H9 (cell line): ENCODE measurements around the gene RIMBP2. TPM values are rescaled to one million over a fixed set of nuclear protein-coding genes. Genes with fewer than 3 reads are reported as not detected.

Experiments used
- DNase-seq: peaks from one replicate; pipeline ENCODE4 v3.0.0-alpha.2; 2017
- H2AFZ ChIP-seq: one replicate; pipeline ENCODE4 v1.6.1; 2013; ENCODE audit warnings: mild to moderate bottlenecking, low read length, control low read depth, moderate library complexity
- H2AK5ac ChIP-seq: 2 replicates; pipeline ENCODE4 v1.6.1; 2013; ENCODE audit warnings: low read length, control low read depth, mixed read lengths; ENCODE audit not compliant: insufficient read length
- H2BK120ac ChIP-seq: one replicate; pipeline ENCODE4 v1.6.1; 2013; ENCODE audit warnings: low read depth, mild to moderate bottlenecking, low read length, control low read depth, inconsistent platforms; ENCODE audit not compliant: poor library complexity, severe bottlenecking
- H2BK12ac ChIP-seq: 2 replicates; pipeline ENCODE4 v1.6.1; 2013; ENCODE audit warnings: low read length, control low read depth, mixed read lengths, low read depth; ENCODE audit not compliant: insufficient read length
- H2BK15ac ChIP-seq: 2 replicates; pipeline ENCODE4 v1.6.1; 2013; ENCODE audit warnings: low read depth, low read length, control low read depth
- H2BK20ac ChIP-seq: one replicate; pipeline ENCODE4 v1.6.1; 2013; ENCODE audit warnings: low read depth, mild to moderate bottlenecking, low read length, control low read depth, inconsistent platforms; ENCODE audit not compliant: poor library complexity, severe bottlenecking
- H2BK5ac ChIP-seq: 2 replicates; pipeline ENCODE4 v1.6.1; 2013; ENCODE audit warnings: low read length, control low read depth, mixed read lengths; ENCODE audit not compliant: insufficient read length
- H3K14ac ChIP-seq: 2 replicates; pipeline ENCODE4 v1.6.1; 2013; ENCODE audit warnings: low read length, control low read depth; ENCODE audit not compliant: insufficient read depth
- H3K18ac ChIP-seq: 2 replicates; pipeline ENCODE4 v1.6.1; 2013; ENCODE audit warnings: low read depth, mild to moderate bottlenecking, mixed read lengths, low read length, control low read depth; ENCODE audit not compliant: insufficient read length
- H3K23ac ChIP-seq: 2 replicates; pipeline ENCODE4 v1.6.1; 2013; ENCODE audit warnings: low read length, control low read depth, mixed read lengths, low read depth; ENCODE audit not compliant: insufficient read length
- H3K23me2 ChIP-seq: 2 replicates; pipeline ENCODE4 v1.6.1; 2013; ENCODE audit warnings: low read depth, mild to moderate bottlenecking, mixed read lengths, low read length, control low read depth; ENCODE audit not compliant: insufficient read length, poor library complexity, severe bottlenecking
- H3K27ac ChIP-seq: 2 replicates; pipeline ENCODE4 v1.5.1; 2013; ENCODE audit warnings: low read length, control low read depth, mixed read lengths, low read depth; ENCODE audit not compliant: insufficient read length
- H3K27me3 ChIP-seq: 2 replicates; pipeline ENCODE4 v1.6.1; 2013; ENCODE audit warnings: low read length, control low read depth, inconsistent platforms; ENCODE audit not compliant: insufficient read depth
- H3K4ac ChIP-seq: 2 replicates; pipeline ENCODE4 v1.6.1; 2013; ENCODE audit warnings: low read depth, mild to moderate bottlenecking, control low read depth, inconsistent platforms, low read length, moderate library complexity
- H3K4me1 ChIP-seq: 2 replicates; pipeline ENCODE4 v1.6.1; 2013; ENCODE audit warnings: low read length, control low read depth, inconsistent platforms; ENCODE audit not compliant: insufficient read depth
- H3K4me2 ChIP-seq: 2 replicates; pipeline ENCODE4 v1.6.1; 2013; ENCODE audit warnings: low read length, control low read depth, mixed read lengths; ENCODE audit not compliant: insufficient read length, insufficient read depth
- H3K56ac ChIP-seq: 2 replicates; pipeline ENCODE4 v1.6.1; 2013; ENCODE audit warnings: low read depth, mild to moderate bottlenecking, mixed read lengths, low read length, control low read depth; ENCODE audit not compliant: insufficient read length
- H3K79me1 ChIP-seq: 2 replicates; pipeline ENCODE4 v1.6.1; 2013; ENCODE audit warnings: low read depth, mild to moderate bottlenecking, moderate library complexity, low read length, control low read depth, inconsistent platforms; ENCODE audit not compliant: insufficient read depth, poor library complexity, severe bottlenecking
- H3K79me2 ChIP-seq: 2 replicates; pipeline ENCODE4 v1.6.1; 2013; ENCODE audit warnings: low read length, control low read depth, inconsistent platforms; ENCODE audit not compliant: insufficient read depth
- H3K9ac ChIP-seq: 2 replicates; pipeline ENCODE4 v1.6.1; 2013; ENCODE audit warnings: low read length, control low read depth, mixed read lengths; ENCODE audit not compliant: insufficient read length; ENCODE audit errors: extremely low read depth
- H3K9me3 ChIP-seq: one replicate; pipeline ENCODE4 v1.6.1; 2013; ENCODE audit warnings: low read depth, low read length, inconsistent platforms; ENCODE audit not compliant: control insufficient read depth
- H3T11ph ChIP-seq: one replicate; pipeline ENCODE4 v1.6.1; 2013; ENCODE audit warnings: mild to moderate bottlenecking, low read length, control low read depth, inconsistent platforms
- H4K20me1 ChIP-seq: one replicate; pipeline ENCODE4 v1.6.1; 2013; ENCODE audit not compliant: control insufficient read depth, insufficient read length, insufficient read depth
- H4K5ac ChIP-seq: 2 replicates; pipeline ENCODE4 v1.6.1; 2013; ENCODE audit warnings: low read depth, mild to moderate bottlenecking, mixed read lengths, low read length, control low read depth; ENCODE audit not compliant: insufficient read length
- H4K8ac ChIP-seq: replicated peaks from 2 replicates; pipeline ENCODE4 v1.6.1; 2013; ENCODE audit warnings: low read length, control low read depth, mixed read lengths, low read depth; ENCODE audit not compliant: insufficient read length
- H4K91ac ChIP-seq: 2 replicates; pipeline ENCODE4 v1.6.1; 2013; ENCODE audit warnings: low read depth, mild to moderate bottlenecking, moderate library complexity, mixed read lengths, low read length, control low read depth; ENCODE audit not compliant: insufficient read length
- H3K27ac Mint-ChIP-seq, 3 experiments: 2 replicates in 2 of 3; 3 replicates in 1 of 3; pipeline ENCODE4 v1.8.0; 2020 to 2021; ENCODE audit warnings: mixed read lengths in 3 of 3, mild to moderate bottlenecking in 1 of 3, moderate library complexity in 1 of 3
- H3K27me3 Mint-ChIP-seq: 2 replicates; pipeline ENCODE4 v1.8.0; 2021; ENCODE audit warnings: low read depth, mild to moderate bottlenecking, moderate library complexity, mixed read lengths
- H3K36me3 Mint-ChIP-seq, 3 experiments: 2 replicates in 2 of 3; 3 replicates in 1 of 3; pipeline ENCODE4 v1.8.0; 2020 to 2021; ENCODE audit warnings: low read depth in 3 of 3, mixed read lengths in 3 of 3; ENCODE audit not compliant: insufficient read depth in 1 of 3
- H3K4me1 Mint-ChIP-seq, 2 experiments: 2 replicates each; pipeline ENCODE4 v1.8.0; 2020; ENCODE audit warnings: mixed read lengths in 2 of 2
- H3K4me3 Mint-ChIP-seq, 2 experiments: 2 replicates in 1 of 2; 3 replicates in 1 of 2; pipeline ENCODE4 v1.8.0; 2020 to 2021; ENCODE audit warnings: mild to moderate bottlenecking in 2 of 2, mixed read lengths in 2 of 2, moderate library complexity in 1 of 2
- H3K9me3 Mint-ChIP-seq, 2 experiments: 2 replicates in 1 of 2; 3 replicates in 1 of 2; pipeline ENCODE4 v1.8.0; 2020; ENCODE audit warnings: mild to moderate bottlenecking in 2 of 2, mixed read lengths in 2 of 2, moderate library complexity in 1 of 2
- CTCF ChIP-seq: fragments of 200-600 bp; sonication (generic); conservative IDR thresholded peaks from 3 replicates; pipeline ENCODE4 v1.8.0; 2021; ENCODE audit warnings: antibody characterized with exemption, mild to moderate bottlenecking
- WGBS: extraction: QIAGEN DNeasy Blood & Tissue Kit; methylation state at CpG from one replicate; pipeline ENCODE4 v1.1.7; 2013; ENCODE audit warnings: missing lambda C conversion rate, low lambda C conversion rate, mixed read lengths; ENCODE audit not compliant: insufficient read length; ENCODE audit errors: extremely low coverage; 5-methylcytosine and 5-hydroxymethylcytosine counted together
- total RNA-seq: library from RNA; stranded (reverse); gene quantifications from 2 replicates; pipeline ENCODE4 v1.2.1, GENCODE V29; 2021

RIMBP2 gene
- total RNA-seq, 1 experiment from 2014 or later, result 0.70 TPM

- H2BK120ac ChIP-seq, result no peak overlapping the region
- no peak overlapping the region for H2BK20ac ChIP-seq
- no peak overlapping the region for H4K8ac ChIP-seq
- H3K23me2 ChIP-seq, result no peaks in the 10 kb centered on the region
- no peak overlapping the region for H3T11ph ChIP-seq
- no peak overlapping the region for H2AK5ac ChIP-seq
- H3K4ac ChIP-seq, result no peak overlapping the region
- H3K14ac ChIP-seq, result no peak overlapping the region
- H3K4me1 Mint-ChIP-seq, result peaks cover 3 to 9% of the 10 kb centered on the region in 2 experiments
- H3K27ac ChIP-seq, result no peak overlapping the region
- H3K4me1 ChIP-seq, result no peaks in the 10 kb centered on the region
- no peaks in the 10 kb centered on the region for H3K27me3 ChIP-seq
- WGBS, result no CpG with 5 or more reads among the region's 3 CpGs
- H3K9ac ChIP-seq, result no peak overlapping the region
- TF ChIP-seq CTCF, result no peak
- no peaks in the 10 kb centered on the region for H4K20me1 ChIP-seq
- no peak overlapping the region for H4K91ac ChIP-seq
- no peak overlapping the region for H4K5ac ChIP-seq
- no peak overlapping the region for H3K23ac ChIP-seq
- H3K79me1 ChIP-seq, result no peaks in the 10 kb centered on the region
- no peak overlapping the region for H2BK5ac ChIP-seq
- H2AFZ ChIP-seq, result no peak overlapping the region
- no peak overlapping the region for H2BK15ac ChIP-seq
- no peak overlapping the region for H2BK12ac ChIP-seq
- H3K9me3 ChIP-seq, result no peaks in the 10 kb centered on the region
- H3K9me3 Mint-ChIP-seq, result no peaks in the 10 kb centered on the region
- H3K4me3 Mint-ChIP-seq, result no peak overlapping the region
- no peak overlapping the region for H3K56ac ChIP-seq
- no peak for DNase-seq
- H3K18ac ChIP-seq, result no peak overlapping the region
- H3K27me3 Mint-ChIP-seq, result peaks cover 21% of the 10 kb centered on the region
- no peak overlapping the region; a peak in 1 of 7 replicates for H3K27ac Mint-ChIP-seq
- H3K4me2 ChIP-seq, result no peak overlapping the region
- no peaks in the 10 kb centered on the region for H3K79me2 ChIP-seq
- no peaks in the 10 kb centered on the region for H3K36me3 Mint-ChIP-seq
Measured at GRCh38 chr12:130683811-130684210, 32.3 kb downstream of the RIMBP2 start.
